Epithelial cell of prostate (primary cell): ENCODE results near the gene NEO1.
"Not testable (repeated sequence)": the region's sequence is repeated elsewhere in the genome, so short reads cannot be mapped to it uniquely, and the experiment has no call there.

ENCODE experiments used
- DNase-seq: peaks from one replicate; pipeline ENCODE4 v3.0.0-alpha.2; 2011; ENCODE audit warnings: low read depth, low spot score
- H3K27ac ChIP-seq: fragments of 450-650 bp; 2 replicates; pipeline ENCODE4 v1.5.1; 2017; ENCODE audit warnings: mild to moderate bottlenecking

NEO1 gene

GRCh38 chr15:73287019-73287418 lies 234.8 kb downstream of the NEO1 start:
- no peak for DNase-seq
- no peak overlapping the region for H3K27ac ChIP-seq

GRCh38 chr15:73291441-73291840 lies 239.2 kb downstream of the NEO1 start:
- no peak overlapping the region for H3K27ac ChIP-seq
- no peak for DNase-seq

GRCh38 chr15:73293773-73294172 lies 241.5 kb downstream of the NEO1 start:
- H3K27ac ChIP-seq, result no peak overlapping the region
- no peak for DNase-seq

GRCh38 chr15:73295630-73296286 lies 243.5 kb downstream of the NEO1 start:
- DNase-seq, result no peak
- H3K27ac ChIP-seq, result no peak overlapping the region

- DNase-seq, result no peak
These were observed 244.5 kb downstream of the NEO1 start for GRCh38 chr15:73296609-73297353.

GRCh38 chr15:73298522-73299245 lies 246.4 kb downstream of the NEO1 start:
- DNase-seq, result no peak
- no peak overlapping the region for H3K27ac ChIP-seq

More at GRCh38 chr15:73296609-73297353, 244.5 kb downstream of the NEO1 start:
- H3K27ac ChIP-seq, result no peak overlapping the region

- H3K27ac ChIP-seq, DNase-seq: not testable (repeated sequence)
These were observed 248.0 kb downstream of the NEO1 start for GRCh38 chr15:73300286-73300685.

GRCh38 chr15:73303636-73304035 lies 251.4 kb downstream of the NEO1 start:
- no peak overlapping the region for H3K27ac ChIP-seq
- DNase-seq, result no peak

- no peak overlapping the region for H3K27ac ChIP-seq
- DNase-seq, result peak; percentile 50
These were observed 253.3 kb downstream of the NEO1 start for GRCh38 chr15:73305331-73306211.

GRCh38 chr15:73308305-73308704 lies 256.0 kb downstream of the NEO1 start:
- H3K27ac ChIP-seq, result no peak overlapping the region
- no peak for DNase-seq

- no peak overlapping the region for H3K27ac ChIP-seq
- no peak for DNase-seq
These were observed 261.6 kb downstream of the NEO1 start for GRCh38 chr15:73313861-73314260.

GRCh38 chr15:73317651-73318462 lies 265.6 kb downstream of the NEO1 start:
- DNase-seq, result no peak
- no peak overlapping the region for H3K27ac ChIP-seq

GRCh38 chr15:73318463-73319351 lies 266.4 kb downstream of the NEO1 start:
- H3K27ac ChIP-seq, result no peak overlapping the region
- no peak for DNase-seq

GRCh38 chr15:73319460-73320245 lies 267.4 kb downstream of the NEO1 start:
- no peak for DNase-seq
- no peak overlapping the region for H3K27ac ChIP-seq

- no peak overlapping the region for H3K27ac ChIP-seq
These were observed 268.4 kb downstream of the NEO1 start for GRCh38 chr15:73320619-73321180.

GRCh38 chr15:73321496-73322450 lies 269.5 kb downstream of the NEO1 start:
- no peak for DNase-seq
- no peak overlapping the region for H3K27ac ChIP-seq

More at GRCh38 chr15:73320619-73321180, 268.4 kb downstream of the NEO1 start:
- DNase-seq, result no peak
